ENCODE results near the gene SLIT3.

The SLIT3 gene

GRCh38 chr5:168798065-168799023 lies 502.6 kb downstream of the SLIT3 start (continued):
- TF ChIP-seq PATZ1 (CRISPR knock-in tag; IDR thresholded peaks at IDR 0.05; ENCODE audit: borderline replicate concordance), result no peak

GRCh38 chr5:168796593-168797580 lies 504.1 kb downstream of the SLIT3 start:
- no peak for TF ChIP-seq ARNTL (CRISPR knock-in tag; IDR thresholded peaks at IDR 0.05; ENCODE audit: borderline replicate concordance, low read depth)
- no peak for TF ChIP-seq SNAI2 (CRISPR knock-in tag; IDR thresholded peaks at IDR 0.05)
- TF ChIP-seq ZNF70 (CRISPR knock-in tag; IDR thresholded peaks at IDR 0.05), result no peak
- no peak for ATAC-seq

GRCh38 chr5:168796000-168796399 lies 504.9 kb downstream of the SLIT3 start:
- ATAC-seq, result no peak
- no peak for TF ChIP-seq ZNF565 (CRISPR knock-in tag; conservative IDR thresholded peaks at IDR 0.05; ENCODE audit: low read depth)
- no peak for TF ChIP-seq TSHZ2 (CRISPR knock-in tag; IDR thresholded peaks at IDR 0.05)
- no peak for TF ChIP-seq ZNF70 (CRISPR knock-in tag; IDR thresholded peaks at IDR 0.05)
- no peak for TF ChIP-seq BACH2 (CRISPR knock-in tag; IDR thresholded peaks at IDR 0.05; ENCODE audit: borderline replicate concordance)
- no peak for TF ChIP-seq OSR1 (CRISPR knock-in tag; IDR thresholded peaks at IDR 0.05)
- TF ChIP-seq TOX (CRISPR knock-in tag; IDR thresholded peaks at IDR 0.05; ENCODE audit: borderline replicate concordance), result no peak
- TF ChIP-seq ZFP3 (CRISPR knock-in tag; IDR thresholded peaks at IDR 0.05), result no peak

- TF ChIP-seq POU6F1 (CRISPR knock-in tag; IDR thresholded peaks at IDR 0.05; ENCODE audit: borderline replicate concordance, low read depth) (no peak), SNAI2 (CRISPR knock-in tag; IDR thresholded peaks at IDR 0.05) (no peak), ARNTL (CRISPR knock-in tag; IDR thresholded peaks at IDR 0.05; ENCODE audit: borderline replicate concordance, low read depth) (no peak), CSRNP3 (CRISPR knock-in tag; IDR thresholded peaks at IDR 0.05) (no peak), GLIS3 (CRISPR knock-in tag; IDR thresholded peaks at IDR 0.05) (no peak), ZNF565 (CRISPR knock-in tag; conservative IDR thresholded peaks at IDR 0.05; ENCODE audit: low read depth) (no peak), PATZ1 (CRISPR knock-in tag; IDR thresholded peaks at IDR 0.05; ENCODE audit: borderline replicate concordance) (no peak), OSR1 (CRISPR knock-in tag; IDR thresholded peaks at IDR 0.05) (no peak)
- ATAC-seq, result peak; percentile 27
Measured at GRCh38 chr5:168793841-168794837, 506.8 kb downstream of the SLIT3 start.

All from SK-N-SH treated with all-trans-retinoic acid at 6 μM for 48 hours (cell line).